Peyer's patch (tissue), 4 donors: ENCODE data around the gene MAGEA10.

Experiments
- POLR2A ChIP-seq, 2 donors: fragments of 450-650 bp; IDR thresholded peaks; one replicate each; pipeline ENCODE4 v1.5.1; 2017; ENCODE audit warnings: antibody characterized with exemption in 2 of 2, mild to moderate bottlenecking in 2 of 2, moderate library complexity in 2 of 2
- TF ChIP-seq, protein P1 (sequence below), 6 experiments: fragments of 450-650 bp in 4 of 6; fragments of 200-600 bp in 2 of 6; sonication (generic) in 1 of 6; IDR thresholded peaks; one replicate each; pipeline ENCODE4 v1.5.1; 2017 to 2019; ENCODE audit warnings: antibody characterized with exemption in 6 of 6, mild to moderate bottlenecking in 3 of 6, moderate library complexity in 1 of 6

GRCh38 chrX:152157042-152157441, 18.7 kb upstream of the MAGEA10 start:
- TF ChIP-seq, protein P1, sequence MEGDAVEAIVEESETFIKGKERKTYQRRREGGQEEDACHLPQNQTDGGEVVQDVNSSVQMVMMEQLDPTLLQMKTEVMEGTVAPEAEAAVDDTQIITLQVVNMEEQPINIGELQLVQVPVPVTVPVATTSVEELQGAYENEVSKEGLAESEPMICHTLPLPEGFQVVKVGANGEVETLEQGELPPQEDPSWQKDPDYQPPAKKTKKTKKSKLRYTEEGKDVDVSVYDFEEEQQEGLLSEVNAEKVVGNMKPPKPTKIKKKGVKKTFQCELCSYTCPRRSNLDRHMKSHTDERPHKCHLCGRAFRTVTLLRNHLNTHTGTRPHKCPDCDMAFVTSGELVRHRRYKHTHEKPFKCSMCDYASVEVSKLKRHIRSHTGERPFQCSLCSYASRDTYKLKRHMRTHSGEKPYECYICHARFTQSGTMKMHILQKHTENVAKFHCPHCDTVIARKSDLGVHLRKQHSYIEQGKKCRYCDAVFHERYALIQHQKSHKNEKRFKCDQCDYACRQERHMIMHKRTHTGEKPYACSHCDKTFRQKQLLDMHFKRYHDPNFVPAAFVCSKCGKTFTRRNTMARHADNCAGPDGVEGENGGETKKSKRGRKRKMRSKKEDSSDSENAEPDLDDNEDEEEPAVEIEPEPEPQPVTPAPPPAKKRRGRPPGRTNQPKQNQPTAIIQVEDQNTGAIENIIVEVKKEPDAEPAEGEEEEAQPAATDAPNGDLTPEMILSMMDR (IDR thresholded peaks at IDR 0.05) = no peak
- TF ChIP-seq POLR2A (IDR thresholded peaks at IDR 0.05) = no peak
